ENCODE results near the gene SFT2D3. TPM values are rescaled to one million over a fixed set of nuclear protein-coding genes. Genes with fewer than 3 reads are reported as not detected.

The SFT2D3 gene
- total and polyA plus RNA-seq, 9 of the 15 experiments (the other 6 are each of a cell fraction or from before 2014, with no cell fraction given), result 7.5 to 9.9 (median 8.9) TPM; not detected in 2

DNA sequence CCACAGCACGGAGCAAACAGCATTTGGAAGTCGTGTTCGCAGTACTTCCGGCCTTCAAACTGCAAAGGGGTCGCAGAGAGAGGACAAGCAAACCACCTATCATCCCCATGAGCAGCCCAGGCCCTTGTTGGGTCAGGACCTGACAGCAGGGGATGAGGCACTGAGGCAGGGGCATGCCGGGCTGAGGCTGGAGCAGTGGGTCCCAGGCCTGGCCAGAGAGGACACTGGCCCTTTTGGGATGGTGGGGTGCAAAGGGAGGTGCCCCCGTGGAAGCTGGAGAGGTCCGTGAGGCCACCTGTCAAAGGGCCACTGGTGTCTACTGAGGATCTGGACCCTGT, 46.5 kb upstream of the SFT2D3 start:
- H3K36me3 ChIP-seq (ENCODE audit: control insufficient read depth, insufficient read depth, low read length), result no peaks in the 10 kb centered on the region
- no peak overlapping the region for H3K4me3 ChIP-seq
- POLR2A ChIA-PET, result no interaction called here
- H3K9ac ChIP-seq (ENCODE audit: insufficient read depth in 1 of 2, low read depth in 2 of 2, low read length in 2 of 2), result no peak overlapping the region; a peak in 1 of 4 replicates
- no peak overlapping the region for H2AFZ ChIP-seq (ENCODE audit: low read depth, low read length)
- H3K9me3 ChIP-seq (replicated peaks; ENCODE audit: control insufficient read depth, insufficient read depth, low read depth, low read length), result no peaks in the 10 kb centered on the region; the same call in 1 of the 2 replicates
- no peak for DNase-seq (ENCODE audit: extremely low read depth in 1 of 4, low spot score in 3 of 4)
- CTCF ChIA-PET (ENCODE audit: low intra/inter-chr PET ratio), result no interaction called here
- 4% methylated on average over 6 of the region's 8 CpGs for WGBS (ENCODE audit: insufficient coverage, low coverage, missing lambda C conversion rate)
- FAIRE-seq, result no peak
- peaks cover 0 to 23% of the 10 kb centered on the region in 2 experiments; a peak in 1 of 5 replicates for H3K4me1 ChIP-seq (replicated peaks in 1 of 2; ENCODE audit: control insufficient read depth in 2 of 2, insufficient read depth in 2 of 2, low read length in 2 of 2)
- intact Hi-C loops (cut with micrococcal nuclease), result no loop called here
- no peaks in the 10 kb centered on the region for H3K79me2 ChIP-seq (ENCODE audit: control insufficient read depth, insufficient read depth, low read length)
- H4K20me1 ChIP-seq (replicated peaks; ENCODE audit: control insufficient read depth, insufficient read depth, low read length), result peaks cover 13% of the 10 kb centered on the region; the same call in 1 of the 2 replicates
- H3K27me3 ChIP-seq (ENCODE audit: control insufficient read depth in 2 of 2, insufficient read depth in 2 of 2, low read length in 2 of 2), result peaks cover 56 to 86% of the 10 kb centered on the region in 2 experiments
- no TSS peak for BruUV-seq (replicated peaks)
- H3K27ac ChIP-seq (ENCODE audit: extremely low read depth, low read depth, low read length), result no peak overlapping the region
- no peak for ATAC-seq
- H3K9me1 ChIP-seq (ENCODE audit: control insufficient read depth, insufficient read depth, low read length), result no peaks in the 10 kb centered on the region
- TF ChIP-seq ZNF384 (IDR thresholded peaks at IDR 0.05; ENCODE audit: low read depth, low read length) (no peak), KLF13 (tag; IDR thresholded peaks at IDR 0.05; ENCODE audit: borderline replicate concordance, low read depth) (no peak), MCM3 (IDR thresholded peaks at IDR 0.05) (no peak), FOXA3 (CRISPR knock-in tag; conservative IDR thresholded peaks at IDR 0.05 in 1 of 2, IDR thresholded peaks at IDR 0.05 in 1 of 2) (no peak), SMARCC2 (IDR thresholded peaks at IDR 0.05; ENCODE audit: low read depth) (no peak), MYNN (IDR thresholded peaks at IDR 0.05) (no peak), MYNN (CRISPR knock-in tag; IDR thresholded peaks at IDR 0.05) (no peak), ZNF766 (CRISPR knock-in tag; conservative IDR thresholded peaks at IDR 0.05) (no peak), CHD1 (IDR thresholded peaks at IDR 0.05; ENCODE audit: low read length) (no peak), ZNF609 (CRISPR knock-in tag; IDR thresholded peaks at IDR 0.05; ENCODE audit: borderline replicate concordance) (no peak), DLX4 (CRISPR knock-in tag; IDR thresholded peaks at IDR 0.05) (no peak), CC2D1A (IDR thresholded peaks at IDR 0.05) (no peak), FOXM1 (IDR thresholded peaks at IDR 0.05; ENCODE audit: low read depth) (no peak), FOXM1 (CRISPR knock-in tag; IDR thresholded peaks at IDR 0.05; ENCODE audit: low read depth) (no peak), LCOR (CRISPR knock-in tag; IDR thresholded peaks at IDR 0.05) (no peak)
- TF ChIP-seq, protein P1, sequence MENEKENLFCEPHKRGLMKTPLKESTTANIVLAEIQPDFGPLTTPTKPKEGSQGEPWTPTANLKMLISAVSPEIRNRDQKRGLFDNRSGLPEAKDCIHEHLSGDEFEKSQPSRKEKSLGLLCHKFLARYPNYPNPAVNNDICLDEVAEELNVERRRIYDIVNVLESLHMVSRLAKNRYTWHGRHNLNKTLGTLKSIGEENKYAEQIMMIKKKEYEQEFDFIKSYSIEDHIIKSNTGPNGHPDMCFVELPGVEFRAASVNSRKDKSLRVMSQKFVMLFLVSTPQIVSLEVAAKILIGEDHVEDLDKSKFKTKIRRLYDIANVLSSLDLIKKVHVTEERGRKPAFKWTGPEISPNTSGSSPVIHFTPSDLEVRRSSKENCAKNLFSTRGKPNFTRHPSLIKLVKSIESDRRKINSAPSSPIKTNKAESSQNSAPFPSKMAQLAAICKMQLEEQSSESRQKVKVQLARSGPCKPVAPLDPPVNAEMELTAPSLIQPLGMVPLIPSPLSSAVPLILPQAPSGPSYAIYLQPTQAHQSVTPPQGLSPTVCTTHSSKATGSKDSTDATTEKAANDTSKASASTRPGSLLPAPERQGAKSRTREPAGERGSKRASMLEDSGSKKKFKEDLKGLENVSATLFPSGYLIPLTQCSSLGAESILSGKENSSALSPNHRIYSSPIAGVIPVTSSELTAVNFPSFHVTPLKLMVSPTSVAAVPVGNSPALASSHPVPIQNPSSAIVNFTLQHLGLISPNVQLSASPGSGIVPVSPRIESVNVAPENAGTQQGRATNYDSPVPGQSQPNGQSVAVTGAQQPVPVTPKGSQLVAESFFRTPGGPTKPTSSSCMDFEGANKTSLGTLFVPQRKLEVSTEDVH (IDR thresholded peaks at IDR 0.05; ENCODE audit: low read depth, partially characterized antibody), result no peak
- in situ Hi-C loops (cut with MboI), result no loop called here
- no peak overlapping the region for H3K4me2 ChIP-seq (ENCODE audit: insufficient read depth, low read length)

All from K562 (cell line).